Osteoblast (primary cell): Measurements from ENCODE around the gene DRD1. TPM values are rescaled to one million over a fixed set of nuclear protein-coding genes. Genes with fewer than 3 reads are reported as not detected.
A peak's percentile ranks its signal among the peaks of the same experiment; 100 is the strongest.

Source experiments
- DNase-seq: peaks from one replicate; pipeline ENCODE4 v3.0.0; 2011; ENCODE audit warnings: low spot score, mixed read lengths; ENCODE audit not compliant: insufficient read length; ENCODE audit errors: missing footprints
- H2AFZ ChIP-seq: 2 replicates; pipeline ENCODE4 v1.6.0; 2011; ENCODE audit warnings: mild to moderate bottlenecking, low read length
- H3K27ac ChIP-seq: 2 replicates; pipeline ENCODE4 v1.5.1; 2011; ENCODE audit warnings: mild to moderate bottlenecking, low read depth, low read length, moderate library complexity
- H3K27me3 ChIP-seq: 2 replicates; pipeline ENCODE4 v1.6.0; 2012; ENCODE audit warnings: mild to moderate bottlenecking, control low read depth, inconsistent platforms, low read length, moderate library complexity; ENCODE audit not compliant: insufficient read depth
- H3K36me3 ChIP-seq: 2 replicates; pipeline ENCODE4 v1.5.1; 2011; ENCODE audit warnings: mild to moderate bottlenecking, low read length, control low read depth, moderate library complexity; ENCODE audit not compliant: insufficient read depth
- H3K4me1 ChIP-seq: 2 replicates; pipeline ENCODE4 v1.5.1; 2011; ENCODE audit warnings: mild to moderate bottlenecking, low read length, control low read depth, moderate library complexity; ENCODE audit not compliant: insufficient read depth
- H3K4me2 ChIP-seq: 2 replicates; pipeline ENCODE4 v1.6.0; 2011; ENCODE audit warnings: mild to moderate bottlenecking, low read length; ENCODE audit not compliant: insufficient read depth
- H3K4me3 ChIP-seq: fragments of 200-600 bp; sonication (generic); 3 replicates; pipeline ENCODE4 v1.5.1; 2012; ENCODE audit warnings: mild to moderate bottlenecking, low read length, inconsistent platforms; ENCODE audit not compliant: insufficient read depth
- H3K79me2 ChIP-seq: 2 replicates; pipeline ENCODE4 v1.6.0; 2012; ENCODE audit warnings: mild to moderate bottlenecking, low read length, control low read depth, inconsistent platforms; ENCODE audit not compliant: insufficient read depth
- H3K9me3 ChIP-seq: 2 replicates; pipeline ENCODE4 v1.5.1; 2011; ENCODE audit warnings: low read depth, low read length, control low read depth
- H4K20me1 ChIP-seq: 2 replicates; pipeline ENCODE4 v1.6.0; 2012; ENCODE audit warnings: mild to moderate bottlenecking, low read length, control low read depth; ENCODE audit not compliant: insufficient read depth
- CTCF ChIP-seq: IDR thresholded peaks from 2 replicates; pipeline ENCODE4 v1.5.1; 2011; ENCODE audit warnings: mild to moderate bottlenecking, low read depth, low read length, moderate library complexity; ENCODE audit errors: extremely low read depth
- total RNA-seq: library from RNA; depleted of rRNA; stranded (reverse); fragments of >200 nt; gene quantifications from 2 replicates; pipeline ENCODE4 v1.2.3, GENCODE V29; 2012

DRD1 gene
- total RNA-seq: under 0.01 TPM in 1 of 2 replicates, not detected in the other

- peak; percentile 51 for TF ChIP-seq CTCF
- Histone ChIP-seq H2AFZ (no peak within 1 kb of the TSS), H3K9me3 (no peaks in the 10 kb centered on the region), H3K27me3 (peaks cover 8% of the 10 kb centered on the region), H3K4me3 (no peak within 1 kb of the TSS), H3K27ac (no peak within 1 kb of the TSS), H3K4me1 (no peaks in the 10 kb centered on the region), H3K79me2 (no peaks in the 10 kb centered on the region), H4K20me1 (no peaks in the 10 kb centered on the region), H3K36me3 (no peaks in the 10 kb centered on the region), H3K4me2 (peak within 1 kb of the TSS; percentile 48)
- peak; percentile 96 for DNase-seq
Measured at GRCh38 chr5:175444060-175444904, at the start of gene DRD1. DRD1 (minus strand) TSS chr5:175444182; CDS start chr5:175443099, 1,083 bp downstream.

- H2AFZ ChIP-seq: no peak overlapping the region
- H3K4me3 ChIP-seq: no peak overlapping the region
- no peaks in the 10 kb centered on the region for H3K27me3 ChIP-seq
- TF ChIP-seq CTCF: no peak
- no peak for DNase-seq
- H3K4me2 ChIP-seq: no peak overlapping the region
- H3K27ac ChIP-seq: peak overlapping the region; percentile 56
- H4K20me1 ChIP-seq: peaks cover 21% of the 10 kb centered on the region
- H3K36me3 ChIP-seq: peaks cover 52% of the 10 kb centered on the region
- H3K79me2 ChIP-seq: peaks cover 45% of the 10 kb centered on the region
- peaks cover 8% of the 10 kb centered on the region for H3K4me1 ChIP-seq
- no peaks in the 10 kb centered on the region for H3K9me3 ChIP-seq
Measured at GRCh38 chr5:175493726-175494125, 49.7 kb upstream of the DRD1 start.

- no peak for DNase-seq
- TF ChIP-seq CTCF: no peak
- H3K27me3 ChIP-seq: no peaks in the 10 kb centered on the region
- H3K79me2 ChIP-seq: peaks cover 49% of the 10 kb centered on the region
- no peak overlapping the region for H3K27ac ChIP-seq
- peaks cover 54% of the 10 kb centered on the region for H3K36me3 ChIP-seq
- peaks cover 25% of the 10 kb centered on the region for H4K20me1 ChIP-seq
- H2AFZ ChIP-seq: no peak overlapping the region
- peaks cover 8% of the 10 kb centered on the region for H3K4me1 ChIP-seq
- no peaks in the 10 kb centered on the region for H3K9me3 ChIP-seq
- H3K4me3 ChIP-seq: no peak overlapping the region
- no peak overlapping the region for H3K4me2 ChIP-seq
Measured at GRCh38 chr5:175493260-175493659, 49.3 kb upstream of the DRD1 start.

- Histone ChIP-seq H3K4me3 (no peak overlapping the region), H3K36me3 (peaks cover 42% of the 10 kb centered on the region), H3K4me2 (no peak overlapping the region), H3K27me3 (no peaks in the 10 kb centered on the region), H3K9me3 (no peaks in the 10 kb centered on the region), H3K4me1 (peaks cover 8% of the 10 kb centered on the region), H3K27ac (no peak overlapping the region), H3K79me2 (peaks cover 62% of the 10 kb centered on the region), H4K20me1 (peaks cover 33% of the 10 kb centered on the region), H2AFZ (no peak overlapping the region)
- DNase-seq: no peak
- TF ChIP-seq CTCF: no peak
Measured at GRCh38 chr5:175491223-175491622, 47.2 kb upstream of the DRD1 start.
